Esophagus squamous epithelium (tissue), 4 donors: ENCODE data around the gene C3orf33.

Experiments used
- CTCF ChIP-seq, 6 experiments: fragments of 450-650 bp in 4 of 6; fragments of 200-600 bp in 2 of 6; sonication (generic) in 2 of 6; IDR thresholded peaks; one replicate each; pipeline ENCODE4 v1.5.1; 2016 to 2019; ENCODE audit warnings: antibody characterized with exemption in 6 of 6, mild to moderate bottlenecking in 4 of 6, moderate library complexity in 4 of 6
- POLR2A ChIP-seq, 4 donors: fragments of 450-650 bp; IDR thresholded peaks; one replicate each; pipeline ENCODE4 v1.6.1; 2017; ENCODE audit warnings: antibody characterized with exemption in 4 of 4, mild to moderate bottlenecking in 4 of 4, moderate library complexity in 3 of 4

GRCh38 chr3:155854141-155854940 lies 48.3 kb upstream of the C3orf33 start, which contains the start of gene SLC33A1:
- peak in 1 of 6 experiments; percentile 41 for TF ChIP-seq CTCF (IDR thresholded peaks at IDR 0.05)
- peak in 3 of 4 donors; percentile 43 to 70 (median 54) for TF ChIP-seq POLR2A (IDR thresholded peaks at IDR 0.05)
